GM18867 (cell line): ENCODE results near the gene IP6K2.

Experiments
- ATAC-seq: cut with Tn5 transposase; IDR thresholded peaks from one replicate; pipeline ENCODE4 v1.9.1; 2021; ENCODE audit warnings: mild to moderate bottlenecking, moderate library complexity; ENCODE audit not compliant: unreplicated experiment

Gene IP6K2

DNA sequence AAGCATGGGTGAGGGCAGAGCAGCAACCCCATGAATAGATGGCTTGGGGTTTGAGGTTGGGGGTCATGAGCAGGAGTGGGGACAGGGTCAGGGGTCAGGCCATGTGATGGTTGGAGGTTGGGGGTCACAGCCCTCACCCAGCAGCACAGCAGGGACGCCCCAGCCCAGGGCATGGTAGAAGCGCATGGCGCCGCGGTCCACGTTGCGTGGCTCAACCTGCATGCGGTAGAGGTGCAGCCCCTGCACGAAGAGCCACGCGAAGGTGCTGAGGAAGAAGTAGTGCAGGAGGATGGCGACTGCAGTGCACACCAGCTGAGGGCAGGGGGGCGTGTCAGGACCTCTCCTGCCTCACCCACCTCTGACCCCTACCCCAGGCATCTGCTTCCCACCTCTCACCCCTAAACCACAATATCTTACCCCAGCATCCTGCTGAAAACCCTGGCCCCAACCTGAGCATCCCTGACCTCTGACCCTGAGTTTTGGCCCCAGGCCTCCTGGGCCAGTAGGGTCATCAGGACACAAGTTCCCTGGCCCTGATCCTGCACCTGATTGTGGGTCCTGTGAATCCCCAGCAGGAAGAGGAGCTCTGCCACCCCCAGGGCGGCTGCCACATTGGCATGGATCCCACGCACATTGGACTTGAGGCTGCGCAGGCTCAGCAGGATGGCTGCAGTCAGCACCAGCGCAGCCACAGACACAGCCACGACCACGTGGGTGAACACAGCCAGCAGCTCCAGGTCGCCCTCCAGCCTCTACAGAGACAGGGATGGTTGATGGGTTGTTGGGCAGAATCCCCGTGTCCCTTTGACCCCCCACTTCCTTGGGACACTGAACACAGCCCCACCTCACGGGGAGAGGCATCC is 71.9 kb downstream of the IP6K2 start:
- ATAC-seq = no peak

GRCh38 chr3:48642605-48643004 is 74.4 kb downstream of the IP6K2 start:
- no peak for ATAC-seq

GRCh38 chr3:48641396-48641795 is 75.6 kb downstream of the IP6K2 start:
- no peak for ATAC-seq

GRCh38 chr3:48639944-48640606 is 76.9 kb downstream of the IP6K2 start:
- ATAC-seq = no peak
